Progenitor cell of endocrine pancreas (in vitro differentiated cells): ENCODE data around the gene PCDHA11. TPM values are rescaled to one million over a fixed set of nuclear protein-coding genes. Genes with fewer than 3 reads are reported as not detected.

ENCODE experiments used
- DNase-seq: peaks from one replicate; pipeline ENCODE4 v3.0.0; 2021; ENCODE audit warnings: low spot score; ENCODE audit not compliant: unreplicated experiment
- H3K27ac Mint-ChIP-seq: 2 replicates; pipeline ENCODE4 v1.8.0; 2021; ENCODE audit warnings: mild to moderate bottlenecking, moderate library complexity, mixed read lengths
- H3K27me3 Mint-ChIP-seq: 2 replicates; pipeline ENCODE4 v1.8.0; 2021; ENCODE audit warnings: mixed read lengths
- H3K36me3 Mint-ChIP-seq: 2 replicates; pipeline ENCODE4 v1.8.0; 2022; ENCODE audit warnings: mixed read lengths; ENCODE audit not compliant: insufficient read depth
- H3K4me1 Mint-ChIP-seq: 2 replicates; pipeline ENCODE4 v1.8.0; 2021; ENCODE audit warnings: low read depth, mixed read lengths
- H3K4me3 Mint-ChIP-seq: 2 replicates; pipeline ENCODE4 v1.8.0; 2021; ENCODE audit warnings: low read depth, mild to moderate bottlenecking, moderate library complexity, mixed read lengths
- H3K9me3 Mint-ChIP-seq: 2 replicates; pipeline ENCODE4 v1.8.0; 2021; ENCODE audit warnings: low read depth, mixed read lengths
- total RNA-seq: library from RNA; stranded (reverse); gene quantifications from 2 replicates; pipeline ENCODE4 v1.2.1, GENCODE V29; 2021
- TF ChIP-seq, protein P1 (sequence below): fragments of 200-600 bp; sonication (generic); IDR thresholded peaks from one replicate; pipeline ENCODE4 v1.5.0; 2021; ENCODE audit warnings: antibody characterized with exemption, mild to moderate bottlenecking; ENCODE audit not compliant: unreplicated experiment

Gene PCDHA11
- total RNA-seq, 1 donor from 2014 or later = 10.0 TPM

DNA sequence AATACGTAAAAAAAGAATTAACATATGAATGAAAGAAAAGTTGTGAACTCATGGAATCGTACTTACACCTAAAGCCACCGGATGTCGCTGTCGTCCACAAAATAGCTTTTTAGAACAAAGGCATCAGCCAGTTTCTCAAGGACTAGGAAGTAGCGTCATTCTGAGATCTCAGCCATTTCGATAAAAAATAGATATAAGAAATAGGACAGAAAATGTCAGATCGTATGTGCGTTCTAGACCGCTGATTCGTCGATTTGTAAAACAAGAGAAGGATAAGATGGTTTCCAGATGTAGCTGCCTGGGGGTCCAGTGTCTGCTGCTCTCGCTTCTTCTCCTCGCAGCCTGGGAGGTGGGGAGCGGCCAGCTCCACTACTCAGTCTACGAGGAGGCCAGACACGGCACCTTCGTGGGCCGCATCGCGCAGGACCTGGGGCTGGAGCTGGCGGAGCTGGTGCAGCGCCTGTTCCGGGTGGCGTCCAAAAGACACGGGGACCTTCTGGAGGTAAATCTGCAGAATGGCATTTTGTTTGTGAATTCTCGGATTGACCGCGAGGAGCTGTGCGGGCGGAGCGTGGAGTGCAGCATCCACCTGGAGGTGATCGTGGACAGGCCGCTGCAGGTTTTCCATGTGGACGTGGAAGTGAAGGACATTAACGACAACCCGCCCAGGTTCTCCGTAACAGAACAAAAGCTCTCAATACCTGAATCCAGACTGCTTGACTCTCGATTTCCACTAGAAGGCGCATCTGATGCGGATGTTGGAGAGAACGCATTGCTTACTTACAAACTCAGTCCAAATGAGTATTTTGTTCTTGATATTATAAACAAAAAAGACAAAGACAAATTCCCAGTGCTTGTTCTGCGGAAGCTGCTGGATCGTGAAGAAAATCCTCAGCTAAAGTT lies 12.7 kb upstream of the PCDHA11 start, which contains the start of gene PCDHA10:
TSS of gene PCDHA10 (plus strand) at position 126 of the 903 bp plus-strand sequence. CDS start at position 278, 152 bp downstream.
- Mint-ChIP-seq H3K36me3 (peaks cover 52% of the 10 kb centered on the region), H3K4me1 (peaks cover 4% of the 10 kb centered on the region), H3K9me3 (peaks cover 25% of the 10 kb centered on the region), H3K4me3 (peak within 1 kb of the TSS; percentile 83), H3K27me3 (no peaks in the 10 kb centered on the region), H3K27ac (peak within 1 kb of the TSS; percentile 95)
- TF ChIP-seq, protein P1, sequence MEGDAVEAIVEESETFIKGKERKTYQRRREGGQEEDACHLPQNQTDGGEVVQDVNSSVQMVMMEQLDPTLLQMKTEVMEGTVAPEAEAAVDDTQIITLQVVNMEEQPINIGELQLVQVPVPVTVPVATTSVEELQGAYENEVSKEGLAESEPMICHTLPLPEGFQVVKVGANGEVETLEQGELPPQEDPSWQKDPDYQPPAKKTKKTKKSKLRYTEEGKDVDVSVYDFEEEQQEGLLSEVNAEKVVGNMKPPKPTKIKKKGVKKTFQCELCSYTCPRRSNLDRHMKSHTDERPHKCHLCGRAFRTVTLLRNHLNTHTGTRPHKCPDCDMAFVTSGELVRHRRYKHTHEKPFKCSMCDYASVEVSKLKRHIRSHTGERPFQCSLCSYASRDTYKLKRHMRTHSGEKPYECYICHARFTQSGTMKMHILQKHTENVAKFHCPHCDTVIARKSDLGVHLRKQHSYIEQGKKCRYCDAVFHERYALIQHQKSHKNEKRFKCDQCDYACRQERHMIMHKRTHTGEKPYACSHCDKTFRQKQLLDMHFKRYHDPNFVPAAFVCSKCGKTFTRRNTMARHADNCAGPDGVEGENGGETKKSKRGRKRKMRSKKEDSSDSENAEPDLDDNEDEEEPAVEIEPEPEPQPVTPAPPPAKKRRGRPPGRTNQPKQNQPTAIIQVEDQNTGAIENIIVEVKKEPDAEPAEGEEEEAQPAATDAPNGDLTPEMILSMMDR = peak; percentile 61
- no peak for DNase-seq

DNA sequence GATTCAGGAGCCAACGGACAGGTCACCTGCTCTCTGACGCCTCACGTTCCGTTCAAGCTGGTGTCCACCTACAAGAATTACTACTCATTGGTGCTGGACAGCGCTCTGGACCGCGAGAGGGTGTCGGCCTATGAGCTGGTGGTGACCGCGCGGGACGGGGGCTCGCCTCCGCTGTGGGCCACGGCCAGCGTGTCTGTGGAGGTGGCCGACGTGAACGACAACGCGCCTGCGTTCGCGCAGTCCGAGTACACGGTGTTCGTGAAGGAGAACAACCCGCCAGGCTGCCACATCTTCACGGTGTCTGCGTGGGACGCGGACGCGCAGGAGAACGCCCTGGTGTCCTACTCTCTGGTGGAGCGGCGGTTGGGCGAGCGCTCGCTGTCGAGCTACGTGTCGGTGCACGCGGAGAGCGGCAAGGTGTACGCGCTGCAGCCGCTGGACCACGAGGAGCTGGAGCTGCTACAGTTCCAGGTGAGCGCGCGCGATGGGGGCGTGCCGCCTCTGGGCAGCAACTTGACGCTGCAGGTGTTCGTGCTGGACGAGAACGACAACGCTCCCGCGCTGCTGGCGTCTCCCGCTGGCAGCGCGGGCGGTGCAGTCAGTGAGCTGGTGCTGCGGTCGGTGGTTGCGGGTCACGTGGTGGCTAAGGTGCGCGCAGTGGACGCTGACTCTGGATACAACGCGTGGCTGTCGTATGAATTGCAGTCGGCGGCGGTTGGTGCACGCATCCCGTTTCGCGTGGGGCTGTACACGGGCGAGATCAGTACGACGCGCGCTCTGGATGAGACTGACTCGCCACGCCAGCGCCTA lies 11.4 kb upstream of the PCDHA11 start:
- Mint-ChIP-seq H3K4me1 (peaks cover 4% of the 10 kb centered on the region), H3K36me3 (peaks cover 60% of the 10 kb centered on the region), H3K27ac (peak overlapping the region; percentile 95), H3K9me3 (peaks cover 34% of the 10 kb centered on the region), H3K4me3 (no peak overlapping the region), H3K27me3 (no peaks in the 10 kb centered on the region)
- TF ChIP-seq, protein P1 = no peak
- DNase-seq = no peak

DNA sequence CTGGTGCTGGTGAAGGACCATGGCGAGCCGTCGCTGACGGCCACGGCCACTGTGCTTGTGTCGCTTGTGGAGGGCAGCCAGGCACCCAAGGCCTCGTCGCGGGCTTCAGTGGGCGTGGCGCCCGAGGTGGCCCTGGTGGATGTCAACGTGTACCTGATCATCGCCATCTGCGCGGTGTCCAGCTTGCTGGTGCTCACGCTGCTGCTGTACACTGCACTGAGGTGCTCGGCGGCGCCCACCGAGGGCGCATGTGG lies 10.8 kb upstream of the PCDHA11 start:
- TF ChIP-seq, protein P1 = no peak
- Mint-ChIP-seq H3K36me3 (peaks cover 63% of the 10 kb centered on the region), H3K27me3 (no peaks in the 10 kb centered on the region), H3K4me1 (peaks cover 4% of the 10 kb centered on the region), H3K4me3 (no peak overlapping the region), H3K27ac (peak overlapping the region; percentile 37), H3K9me3 (peaks cover 34% of the 10 kb centered on the region)
- DNase-seq = no peak

DNA sequence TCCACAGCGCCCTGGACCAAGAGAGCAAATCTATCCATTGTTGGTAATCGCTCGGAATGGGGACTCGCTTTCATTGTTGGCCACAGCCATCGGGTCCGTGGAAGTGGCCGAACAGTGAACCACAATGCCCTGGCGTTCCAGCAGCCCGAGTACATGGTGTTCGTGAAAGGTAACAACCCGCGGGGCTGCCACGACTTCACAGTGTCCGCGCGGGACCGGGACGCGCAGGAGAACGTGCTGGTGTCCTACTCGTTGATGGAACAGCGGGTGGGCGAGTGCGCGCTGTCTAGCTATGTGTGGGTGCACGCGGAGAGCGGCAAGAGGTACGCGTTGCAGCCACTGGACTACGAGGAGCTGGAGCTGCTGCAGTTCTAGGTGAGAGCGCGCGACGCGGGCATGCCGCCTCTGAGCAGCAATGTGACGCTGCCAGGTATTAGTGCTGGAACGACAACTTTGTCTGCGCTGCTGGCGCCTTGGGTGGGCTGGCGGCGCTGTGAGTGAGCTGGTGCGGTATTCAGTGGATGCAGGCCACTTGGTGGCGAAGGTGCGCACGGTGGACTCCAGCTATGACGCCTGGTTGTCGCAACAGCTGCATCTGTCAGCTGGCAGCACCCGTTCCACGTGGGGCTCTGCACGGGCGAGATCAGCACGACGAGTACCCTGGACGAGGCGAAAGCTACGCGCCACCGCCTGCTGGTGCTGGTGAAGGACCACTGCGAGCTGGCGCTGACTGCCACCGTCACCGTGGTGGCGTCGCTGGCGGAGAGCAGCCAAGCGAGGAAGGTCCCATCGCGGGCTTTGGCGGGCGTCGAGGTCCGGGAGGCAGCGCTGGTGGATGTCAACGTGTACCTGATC lies 6.1 kb upstream of the PCDHA11 start:
- DNase-seq = no peak
- Mint-ChIP-seq H3K36me3 (peaks cover 66% of the 10 kb centered on the region), H3K9me3 (peaks cover 27% of the 10 kb centered on the region), H3K27ac (no peak overlapping the region), H3K27me3 (no peaks in the 10 kb centered on the region), H3K4me3 (no peak overlapping the region), H3K4me1 (no peaks in the 10 kb centered on the region)
- TF ChIP-seq, protein P1 = no peak

DNA sequence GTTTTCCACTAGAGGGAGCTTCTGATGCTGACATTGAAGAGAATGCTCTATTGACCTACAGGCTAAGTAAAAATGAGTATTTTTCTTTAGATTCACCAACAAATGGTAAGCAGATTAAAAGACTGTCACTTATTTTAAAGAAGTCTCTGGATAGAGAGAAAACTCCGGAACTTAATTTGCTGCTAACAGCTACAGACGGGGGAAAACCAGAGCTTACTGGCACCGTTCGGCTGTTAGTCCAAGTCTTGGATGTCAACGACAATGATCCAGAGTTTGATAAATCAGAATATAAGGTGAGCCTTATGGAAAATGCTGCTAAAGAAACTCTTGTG lies 764 bp downstream of the PCDHA11 start:
- no peaks in the 10 kb centered on the region for H3K4me1 Mint-ChIP-seq
- TF ChIP-seq, protein P1 = no peak
- peaks cover 23% of the 10 kb centered on the region for H3K9me3 Mint-ChIP-seq
- H3K27ac Mint-ChIP-seq = peak overlapping the region; percentile 95
- H3K36me3 Mint-ChIP-seq = peaks cover 58% of the 10 kb centered on the region
- DNase-seq = no peak
- H3K27me3 Mint-ChIP-seq = no peaks in the 10 kb centered on the region
- peak overlapping the region; percentile 78 for H3K4me3 Mint-ChIP-seq
